VCaP (cell line): ENCODE measurements around the gene FRMD8.

Experiments
- H3K27ac ChIP-seq: fragments of 450-650 bp; 2 replicates; pipeline ENCODE4 v1.5.1; 2017
- TF ChIP-seq, protein P1 (sequence below): fragments of 450-650 bp; conservative IDR thresholded peaks from 2 replicates; pipeline ENCODE4 v1.5.1; 2017; ENCODE audit warnings: mild to moderate bottlenecking, moderate library complexity

FRMD8 gene

GRCh38 chr11:65456418-65456817 is 70.0 kb downstream of the FRMD8 start:
- H3K27ac ChIP-seq: no peak overlapping the region
- TF ChIP-seq, protein P1, sequence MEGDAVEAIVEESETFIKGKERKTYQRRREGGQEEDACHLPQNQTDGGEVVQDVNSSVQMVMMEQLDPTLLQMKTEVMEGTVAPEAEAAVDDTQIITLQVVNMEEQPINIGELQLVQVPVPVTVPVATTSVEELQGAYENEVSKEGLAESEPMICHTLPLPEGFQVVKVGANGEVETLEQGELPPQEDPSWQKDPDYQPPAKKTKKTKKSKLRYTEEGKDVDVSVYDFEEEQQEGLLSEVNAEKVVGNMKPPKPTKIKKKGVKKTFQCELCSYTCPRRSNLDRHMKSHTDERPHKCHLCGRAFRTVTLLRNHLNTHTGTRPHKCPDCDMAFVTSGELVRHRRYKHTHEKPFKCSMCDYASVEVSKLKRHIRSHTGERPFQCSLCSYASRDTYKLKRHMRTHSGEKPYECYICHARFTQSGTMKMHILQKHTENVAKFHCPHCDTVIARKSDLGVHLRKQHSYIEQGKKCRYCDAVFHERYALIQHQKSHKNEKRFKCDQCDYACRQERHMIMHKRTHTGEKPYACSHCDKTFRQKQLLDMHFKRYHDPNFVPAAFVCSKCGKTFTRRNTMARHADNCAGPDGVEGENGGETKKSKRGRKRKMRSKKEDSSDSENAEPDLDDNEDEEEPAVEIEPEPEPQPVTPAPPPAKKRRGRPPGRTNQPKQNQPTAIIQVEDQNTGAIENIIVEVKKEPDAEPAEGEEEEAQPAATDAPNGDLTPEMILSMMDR: no peak

- TF ChIP-seq, protein P1: no peak
Measured at GRCh38 chr11:65459552-65459951, 73.1 kb downstream of the FRMD8 start.

More at GRCh38 chr11:65459552-65459951, 73.1 kb downstream of the FRMD8 start:
- H3K27ac ChIP-seq: no peak overlapping the region
